Fibroblast of peridontal ligament (primary cell): ENCODE results near the gene NOP9.

Experiments
- DNase-seq: peaks from one replicate; pipeline ENCODE4 v3.0.0-alpha.2; 2010; ENCODE audit errors: extremely low read depth

NOP9 gene

GRCh38 chr14:24299255-24300191 is at the start of gene NOP9, which contains the start of gene DHRS1:
Gene NOP9 (plus strand): TSS chr14:24299850. CDS start chr14:24299955, 105 bp downstream.
Gene DHRS1 (minus strand): TSS chr14:24299780. CDS start chr14:24299106, 674 bp downstream.
- DNase-seq, result peak; percentile 84

GRCh38 chr14:24250354-24250753 is 49.3 kb upstream of the NOP9 start:
- no peak for DNase-seq

- no peak for DNase-seq
These were observed 47.8 kb upstream of the NOP9 start for GRCh38 chr14:24251880-24252288.

- no peak for DNase-seq
These were observed 47.1 kb upstream of the NOP9 start for GRCh38 chr14:24252289-24253124.

- DNase-seq, result no peak
These were observed 45.7 kb upstream of the NOP9 start for GRCh38 chr14:24253936-24254335.

GRCh38 chr14:24254630-24255392 is 44.8 kb upstream of the NOP9 start:
- DNase-seq, result no peak

GRCh38 chr14:24255438-24255837 is 44.2 kb upstream of the NOP9 start:
- no peak for DNase-seq

- DNase-seq, result no peak
These were observed 43.5 kb upstream of the NOP9 start for GRCh38 chr14:24255931-24256711.

- DNase-seq, result no peak
These were observed 42.7 kb upstream of the NOP9 start for GRCh38 chr14:24256960-24257359.

GRCh38 chr14:24258119-24258518 is 41.5 kb upstream of the NOP9 start:
- no peak for DNase-seq

GRCh38 chr14:24258548-24259265 is 40.9 kb upstream of the NOP9 start:
- DNase-seq, result no peak

- DNase-seq, result peak; percentile 52
These were observed 40.2 kb upstream of the NOP9 start for GRCh38 chr14:24259282-24260025.

- DNase-seq, result no peak
These were observed 39.4 kb upstream of the NOP9 start for GRCh38 chr14:24260026-24260779.

GRCh38 chr14:24260780-24261157 is 38.9 kb upstream of the NOP9 start:
- no peak for DNase-seq

GRCh38 chr14:24261256-24261968 is 38.2 kb upstream of the NOP9 start:
- no peak for DNase-seq

GRCh38 chr14:24261969-24262327 is 37.7 kb upstream of the NOP9 start:
- no peak for DNase-seq

GRCh38 chr14:24262821-24263733 is 36.6 kb upstream of the NOP9 start, which contains the start of gene TGM1:
Gene TGM1 (minus strand): TSS chr14:24263177. CDS start chr14:24262352, 825 bp downstream.
- no peak for DNase-seq
